Inferior parietal cortex (tissue), 1 donor: ENCODE data around the gene DCAF5.
"Not testable (repeated sequence)": the region's sequence is repeated elsewhere in the genome, so short reads cannot be mapped to it uniquely, and the experiment has no call there.

Experiments used
- DNase-seq: peaks from one replicate; pipeline ENCODE4 v3.0.0-alpha.2; 2016; ENCODE audit errors: extremely low spot score

DCAF5 gene

DNA sequence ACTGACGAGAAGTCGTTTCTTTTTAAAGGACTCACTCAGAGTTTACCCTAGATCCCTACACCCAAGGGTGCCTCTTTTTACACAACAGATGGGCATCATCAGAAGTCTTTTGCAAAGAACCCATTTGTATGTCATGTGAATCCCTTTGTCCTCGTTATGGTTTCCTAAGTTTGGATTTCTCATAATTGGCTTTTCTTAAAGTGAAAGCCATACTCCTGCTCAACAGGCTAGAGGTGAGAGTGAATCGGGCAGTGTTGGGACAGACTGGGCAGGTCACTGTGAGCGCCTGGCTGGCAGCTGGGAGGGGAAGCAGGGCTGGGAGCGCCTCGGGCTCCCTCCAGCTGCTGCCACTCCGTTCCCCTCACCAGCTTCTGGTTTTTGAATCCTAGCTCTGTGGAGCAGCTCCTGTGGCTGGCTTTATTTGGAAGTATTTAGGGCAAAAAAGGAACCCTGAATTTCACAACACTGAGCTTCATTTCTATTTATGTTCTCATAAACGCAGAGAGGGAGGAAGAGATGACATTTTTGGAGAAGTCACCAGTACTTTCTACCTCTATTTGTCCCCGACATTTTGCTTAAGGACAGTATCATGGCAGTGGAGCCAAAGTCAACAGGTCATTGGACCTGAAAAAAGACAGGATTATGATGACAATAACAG, 110.0 kb downstream of the DCAF5 start:
- peak; percentile 38 for DNase-seq

DNA sequence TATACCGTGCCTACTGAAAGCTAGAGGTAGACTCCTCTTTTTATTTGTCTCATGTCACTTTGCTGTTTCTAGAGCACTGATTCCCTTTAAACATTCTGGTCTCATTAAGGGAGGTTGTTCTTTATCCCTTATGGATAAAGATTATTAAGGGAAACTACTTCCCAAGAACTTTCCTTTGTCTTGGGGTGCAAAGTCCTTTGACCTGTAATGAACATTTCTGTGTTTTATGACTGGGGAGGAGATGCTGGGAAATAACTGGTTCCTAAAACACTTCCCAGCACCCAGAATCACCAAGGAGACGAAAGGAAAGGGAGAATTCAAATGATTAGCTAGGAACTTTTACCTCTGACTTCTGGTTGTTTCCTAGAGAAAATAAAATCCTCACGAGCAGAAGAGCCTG, 110.6 kb downstream of the DCAF5 start:
- no peak for DNase-seq

DNA sequence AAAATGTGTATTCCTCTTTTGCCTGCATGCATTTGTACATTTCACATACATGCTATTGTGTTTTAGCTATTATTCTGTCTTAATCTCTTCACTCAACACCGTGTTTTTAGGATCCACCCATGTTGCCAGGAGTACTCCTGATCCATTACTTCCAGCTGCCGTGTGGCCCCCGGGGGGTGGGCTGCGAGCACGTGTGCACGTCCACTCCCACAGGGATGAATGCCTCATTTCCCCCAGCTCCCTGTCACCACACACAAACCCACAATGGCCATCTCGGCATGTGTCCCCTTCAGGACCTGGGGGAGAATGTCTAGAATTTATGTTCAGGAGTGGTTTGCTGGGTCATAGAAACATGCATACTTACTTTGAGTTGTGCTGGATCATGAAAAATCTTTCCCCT, 111.1 kb downstream of the DCAF5 start:
- DNase-seq = no peak

DNA sequence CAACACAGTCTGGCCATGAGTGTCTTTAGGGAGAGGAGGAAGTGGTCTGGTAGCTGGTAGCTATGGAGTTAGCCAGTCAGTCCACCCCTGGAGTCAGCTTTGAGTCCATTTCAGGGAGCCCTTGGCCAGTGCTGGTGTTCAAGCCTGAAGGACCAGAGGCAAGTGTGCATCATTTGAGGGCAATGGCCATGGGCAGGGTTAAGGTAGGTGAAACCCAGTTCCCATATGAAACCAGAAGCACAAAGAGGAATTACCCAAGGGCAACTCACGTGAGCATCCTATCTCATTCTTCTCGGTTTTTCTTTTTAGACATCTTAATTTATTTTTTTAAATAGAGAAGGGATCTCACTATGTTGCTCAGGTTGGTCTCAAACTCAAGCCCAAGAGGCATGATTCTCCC, 112.6 kb downstream of the DCAF5 start:
- DNase-seq = no peak

DNA sequence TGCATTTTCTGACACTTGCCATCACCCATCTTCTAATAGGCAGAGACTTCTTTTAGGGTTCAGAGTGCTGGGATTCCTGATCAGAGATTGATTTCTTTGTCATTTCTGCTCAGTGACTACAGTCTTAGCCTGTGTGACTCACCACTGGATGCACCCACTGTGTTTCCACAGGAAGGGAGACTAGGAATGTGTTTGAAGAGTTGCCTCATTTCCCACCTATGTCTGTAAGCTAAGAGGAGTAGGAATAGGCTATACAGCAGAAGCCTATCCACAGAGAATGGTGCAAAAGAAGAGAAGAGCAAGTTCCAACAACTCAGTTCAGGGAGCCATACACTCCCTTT, 113.7 kb downstream of the DCAF5 start:
- no peak for DNase-seq

DNA sequence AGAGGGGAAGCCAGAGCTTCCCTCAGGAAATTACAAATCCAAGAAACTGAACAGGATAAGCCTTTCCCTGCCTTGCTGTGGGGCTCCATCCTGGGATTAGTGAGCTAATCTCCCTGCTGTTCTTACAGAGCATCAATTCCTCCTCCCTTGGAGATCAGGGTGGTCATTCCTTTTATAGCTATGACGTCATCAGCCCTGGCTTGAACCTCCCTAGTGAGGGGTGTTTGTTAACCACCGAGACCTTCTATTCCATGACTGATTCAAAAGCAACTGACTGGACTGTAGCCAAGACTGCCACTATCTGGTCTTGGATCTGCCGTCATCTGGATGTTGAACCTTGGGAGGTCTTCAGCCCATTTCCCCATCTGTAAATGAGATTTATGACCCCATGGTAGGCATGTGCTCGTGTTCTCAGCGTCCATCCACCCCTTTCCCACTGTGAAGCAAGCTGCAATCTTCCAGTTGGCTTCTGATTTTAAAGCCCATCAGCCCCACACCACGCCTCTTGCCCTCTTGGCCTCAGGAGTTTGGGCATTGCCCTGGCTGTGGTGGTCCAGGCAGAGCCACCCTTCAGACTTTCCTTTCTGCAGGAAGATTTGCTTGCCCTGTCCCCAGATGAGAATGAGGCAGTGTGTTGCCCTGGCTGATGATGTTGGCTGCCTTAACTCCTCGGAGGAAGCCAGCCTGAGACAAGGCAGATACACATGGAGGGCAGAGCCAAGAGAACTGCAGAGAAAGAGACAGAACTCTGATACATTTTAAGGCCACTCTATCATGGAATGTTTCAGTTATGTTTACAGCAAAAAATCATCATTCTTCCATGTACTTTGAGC, 114.2 kb downstream of the DCAF5 start:
- DNase-seq = no peak

DNA sequence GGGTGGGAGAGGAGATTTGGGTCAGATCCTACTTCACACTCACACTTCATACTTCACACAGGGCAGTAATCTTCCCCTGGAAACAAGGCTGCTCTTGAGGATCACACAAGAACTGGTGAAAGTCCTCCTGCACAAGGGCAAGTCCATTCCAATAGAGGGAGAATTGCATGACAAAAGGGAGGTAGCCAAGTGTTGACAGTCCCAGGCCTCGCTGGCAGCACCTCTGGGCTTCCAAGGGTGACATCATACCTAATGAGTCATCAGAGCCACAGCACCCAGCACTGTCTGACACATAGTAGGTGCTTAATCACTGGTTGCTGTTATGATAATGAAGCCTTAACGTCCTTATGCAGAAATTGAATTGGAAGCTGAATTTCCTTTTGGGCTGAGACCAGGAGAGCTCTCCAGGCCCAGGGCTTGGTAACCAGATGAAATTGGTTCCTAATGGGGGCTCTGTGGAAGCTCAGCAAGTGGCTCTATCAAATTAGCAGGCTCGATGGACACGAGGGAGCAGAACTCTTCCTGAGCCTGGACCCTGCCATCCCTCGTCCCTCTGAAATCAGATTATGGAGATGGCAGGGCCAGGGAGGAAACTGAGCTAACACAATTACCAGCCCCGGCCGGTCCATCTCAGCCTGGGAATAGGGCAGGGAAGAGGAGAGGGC, 115.0 kb downstream of the DCAF5 start:
- no peak for DNase-seq

DNA sequence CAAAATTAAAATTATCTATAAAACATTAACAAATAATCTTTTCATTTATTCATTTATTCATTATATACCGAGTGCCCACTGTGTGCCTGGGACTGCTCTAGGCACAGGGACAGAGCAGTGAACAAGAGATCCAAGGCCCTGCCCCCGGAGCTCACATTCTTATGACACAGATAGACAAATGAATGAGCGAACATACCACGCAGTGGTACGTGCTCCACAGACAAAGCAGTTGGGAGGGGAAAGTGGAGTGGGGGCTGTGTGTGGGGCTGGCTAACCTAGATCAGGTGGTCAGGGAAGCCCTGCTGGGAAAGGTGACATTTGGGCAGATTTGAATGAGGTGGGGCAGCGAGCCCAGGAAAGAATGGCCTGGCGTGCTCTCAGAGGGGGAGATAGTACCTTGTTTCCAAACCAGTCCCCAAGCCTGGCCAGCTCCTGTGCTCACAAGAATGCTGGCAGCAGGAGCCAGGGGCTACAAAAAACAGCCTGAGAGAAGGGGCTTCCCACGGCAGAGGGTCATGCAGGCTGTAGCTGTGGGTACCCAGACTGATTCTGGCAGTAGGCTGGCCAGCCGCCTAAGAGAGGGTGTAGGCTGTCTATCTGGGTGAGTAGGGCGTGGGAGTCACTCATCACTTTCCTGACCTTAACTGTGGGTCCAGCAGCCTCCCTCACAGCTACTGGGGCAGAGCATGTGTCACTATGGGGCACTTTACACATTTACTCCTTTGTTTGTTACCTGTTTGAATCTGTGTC, 116.0 kb downstream of the DCAF5 start:
- no peak for DNase-seq

DNA sequence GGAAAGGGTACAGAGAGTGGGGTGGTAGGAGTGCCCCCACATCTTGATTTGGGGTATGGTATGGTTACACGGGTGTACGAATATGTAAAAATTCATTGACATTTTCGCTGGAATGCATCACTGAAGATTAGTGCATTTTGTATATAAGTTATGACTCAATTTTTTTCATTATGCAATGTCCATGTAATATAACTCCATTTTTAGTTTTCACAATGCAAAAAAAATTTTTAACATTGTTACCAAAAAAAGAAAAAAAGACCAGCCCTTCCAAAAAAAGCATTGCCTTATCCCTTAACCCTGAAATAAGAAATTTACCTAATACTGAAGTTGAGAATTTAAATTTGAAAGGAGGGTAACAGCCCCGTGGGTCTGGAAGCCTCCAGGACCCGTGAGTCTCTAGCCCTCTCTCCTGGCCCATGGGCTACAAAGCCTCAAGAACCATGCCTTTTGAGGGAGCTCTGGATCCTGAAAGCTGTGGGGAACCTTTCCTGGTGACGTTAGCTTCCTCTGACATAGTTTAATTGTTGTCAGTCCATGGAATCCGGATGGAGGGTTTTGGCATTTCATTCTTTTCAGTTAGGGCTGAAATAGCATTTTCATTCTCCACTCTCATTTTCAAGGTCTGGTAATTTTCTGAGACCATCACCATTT, 118.2 kb downstream of the DCAF5 start:
- no peak for DNase-seq

DNA sequence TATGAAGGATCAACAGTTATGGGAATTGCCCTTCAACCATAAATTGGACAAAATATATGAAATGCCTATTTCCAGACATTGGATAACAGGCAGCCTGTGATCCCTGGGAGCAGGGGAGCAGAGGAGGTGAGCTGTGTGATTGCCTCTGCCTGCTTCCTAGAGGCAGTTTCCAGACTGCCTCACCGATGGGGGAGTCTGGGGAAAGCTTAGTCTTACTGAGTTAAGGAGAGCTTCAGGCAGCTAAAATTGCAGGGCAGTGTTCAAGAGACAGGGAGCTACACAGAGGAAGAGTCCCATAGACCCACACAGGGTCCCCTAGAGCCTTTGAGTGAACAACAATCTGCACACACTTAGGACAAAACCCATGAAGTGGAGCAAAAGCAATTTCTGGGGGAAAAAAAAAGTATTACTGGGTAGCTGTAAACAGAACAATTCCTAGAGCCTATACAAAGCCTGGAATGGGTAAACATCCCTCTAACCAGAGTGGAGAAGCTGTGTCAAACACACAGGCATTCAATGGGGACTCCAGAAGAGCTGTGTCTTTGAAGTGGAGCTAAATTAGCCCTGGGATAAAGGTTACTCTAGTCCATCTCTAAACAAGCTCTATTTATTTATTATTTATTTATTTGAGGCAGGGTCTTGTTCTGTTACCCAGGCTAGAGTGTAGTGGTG, 125.5 kb downstream of the DCAF5 start:
- DNase-seq = no peak

DNA sequence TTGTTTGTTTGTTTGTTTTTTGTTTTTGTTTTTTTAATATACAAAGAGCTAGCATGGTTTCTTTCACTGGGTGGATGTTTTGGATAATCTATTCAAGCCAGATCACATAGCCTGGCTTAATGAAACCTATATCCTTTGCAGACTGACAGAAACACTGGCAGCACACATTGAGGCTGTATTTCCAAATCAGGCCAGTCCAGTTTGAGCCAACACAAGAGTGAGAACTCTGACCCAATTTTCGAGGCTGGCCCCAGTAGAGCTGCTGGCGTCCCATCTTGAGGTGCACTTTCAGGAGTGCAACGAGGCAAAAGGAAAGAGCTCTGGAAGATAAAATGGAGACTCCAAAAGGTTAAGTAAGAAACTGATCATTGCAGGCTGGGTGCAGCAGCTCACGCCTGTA, 129.9 kb downstream of the DCAF5 start:
- DNase-seq = no peak

DNA sequence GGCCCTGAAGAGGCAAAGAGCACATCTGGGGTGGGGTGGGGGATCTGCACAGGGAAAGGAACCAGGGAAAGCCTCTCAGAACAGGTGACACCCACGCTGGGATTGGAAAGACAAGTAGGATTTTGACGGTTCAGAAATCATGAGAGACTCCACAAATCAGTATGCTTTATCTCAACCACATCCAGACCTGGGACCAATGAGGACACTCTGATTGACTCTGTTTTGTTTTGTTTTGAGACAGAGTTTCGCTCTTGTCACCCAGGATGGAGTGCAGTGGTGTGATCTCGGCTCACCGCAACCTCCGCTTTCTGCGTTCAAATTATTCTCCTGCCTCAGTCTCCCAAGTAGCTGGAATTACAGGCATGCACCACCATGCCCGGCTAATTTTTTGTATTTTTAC, 130.8 kb downstream of the DCAF5 start:
- DNase-seq = not testable (repeated sequence)

DNA sequence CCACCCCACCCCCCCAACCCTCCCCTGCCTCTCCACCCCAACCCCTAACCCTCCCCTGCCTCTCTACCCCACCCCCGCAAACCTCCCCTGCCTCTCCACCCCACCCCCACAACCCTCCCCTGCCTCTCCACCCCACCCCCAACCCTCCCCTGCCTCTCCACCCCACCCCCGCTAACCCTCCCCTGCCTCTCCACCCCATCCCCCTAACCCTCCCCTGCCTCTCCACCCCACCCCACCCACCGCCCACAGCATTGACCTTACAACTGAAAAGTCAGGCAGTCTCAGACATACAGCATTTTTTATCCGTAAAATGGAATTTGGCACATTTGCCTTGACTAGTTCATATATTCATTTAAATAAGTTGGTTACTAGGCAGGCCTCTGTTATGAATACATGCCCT, 135.2 kb downstream of the DCAF5 start:
- DNase-seq = no peak

DNA sequence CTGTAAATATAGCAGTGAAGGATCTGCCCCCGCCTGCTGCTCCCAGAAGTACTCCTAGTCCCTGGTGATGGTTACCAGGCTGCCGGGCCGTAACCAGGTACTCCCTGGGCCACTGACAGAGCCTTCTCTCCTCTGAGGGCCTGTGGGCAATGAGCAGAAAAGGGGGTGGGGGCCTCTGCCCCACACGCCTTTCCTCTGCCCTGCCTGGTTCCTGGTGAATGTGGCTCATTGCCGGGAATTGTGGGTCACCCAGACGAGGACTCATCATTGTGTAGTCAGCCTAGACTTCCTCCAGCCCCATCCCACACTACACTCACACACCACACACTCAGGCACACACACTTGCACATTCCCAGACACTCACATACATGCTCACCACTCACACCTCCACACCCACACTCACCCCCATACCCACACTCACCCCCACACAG, 138.1 kb downstream of the DCAF5 start:
- DNase-seq = no peak

DNA sequence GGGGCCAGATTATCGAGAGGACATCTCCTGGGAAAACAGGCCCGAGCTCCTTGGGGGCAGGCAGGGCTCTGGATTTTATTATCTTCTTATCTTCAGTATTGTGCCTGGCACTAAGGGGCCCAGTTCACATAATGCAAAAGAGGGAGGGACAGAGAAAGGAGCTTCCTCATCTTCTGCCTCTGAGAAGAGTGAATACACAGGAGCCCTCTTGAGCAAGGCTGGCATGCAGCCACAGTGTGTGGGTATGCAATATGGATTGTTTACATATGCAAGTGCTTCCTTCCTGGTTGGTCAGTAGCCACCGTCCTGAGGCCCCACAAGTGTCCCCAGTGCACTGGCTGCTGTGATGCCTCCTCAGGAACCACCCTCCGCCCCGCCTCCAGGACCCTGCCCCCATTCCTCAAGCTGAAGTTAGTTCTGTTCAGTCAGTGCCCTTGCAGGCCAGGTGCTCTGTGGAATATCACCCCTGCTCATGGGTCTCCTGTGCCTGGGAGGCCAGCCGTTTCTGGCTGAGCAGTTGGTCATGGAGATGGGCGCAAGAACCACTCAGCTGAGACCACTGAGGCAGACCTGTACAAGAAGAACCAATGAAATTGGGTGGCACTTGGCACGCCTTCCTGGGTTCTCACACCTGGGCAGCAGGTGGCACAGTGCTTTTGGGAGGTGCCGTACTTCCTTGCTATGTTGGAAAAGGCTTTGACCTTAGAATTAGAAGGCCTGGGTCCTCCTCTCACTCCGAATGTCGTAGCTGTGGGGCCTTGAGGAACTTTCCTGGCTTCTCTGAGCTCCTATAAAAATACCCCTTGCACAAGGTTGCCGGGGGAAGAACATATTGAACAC, 138.8 kb downstream of the DCAF5 start:
- DNase-seq = peak; percentile 32

DNA sequence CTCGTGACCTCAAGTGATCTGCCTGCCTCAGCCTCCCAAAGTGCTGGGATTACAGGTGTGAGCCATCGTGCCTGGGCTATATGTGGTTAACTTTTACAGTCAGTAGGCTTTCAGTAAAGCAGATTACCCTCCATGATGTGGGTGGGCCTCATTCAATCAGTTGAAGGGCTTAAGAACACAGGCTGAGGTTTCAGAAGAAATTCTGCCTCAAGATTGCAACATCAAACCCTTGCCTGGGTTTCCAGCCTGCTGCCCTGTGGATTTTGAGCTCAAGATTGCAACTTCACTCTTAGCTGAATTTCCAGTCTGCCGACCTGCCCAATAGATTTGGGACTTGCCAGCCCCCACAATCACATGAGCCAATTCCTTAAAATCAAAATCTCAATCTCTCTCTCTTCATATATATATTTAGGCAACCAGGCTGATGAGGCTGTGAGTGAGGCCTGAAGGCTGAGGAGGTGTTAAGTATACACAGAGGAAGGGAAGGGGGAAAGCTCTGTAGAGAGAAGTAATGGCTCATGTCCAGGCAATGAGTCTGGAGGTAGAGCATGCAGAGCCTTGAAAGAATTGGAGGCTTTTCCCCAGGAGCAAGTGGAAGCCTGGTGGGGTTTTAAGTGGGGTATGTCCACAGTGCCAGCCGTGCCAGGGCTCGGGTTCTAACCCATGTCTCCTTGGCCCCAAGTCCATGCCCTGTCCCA, 140.5 kb downstream of the DCAF5 start:
- DNase-seq = peak; percentile 11

DNA sequence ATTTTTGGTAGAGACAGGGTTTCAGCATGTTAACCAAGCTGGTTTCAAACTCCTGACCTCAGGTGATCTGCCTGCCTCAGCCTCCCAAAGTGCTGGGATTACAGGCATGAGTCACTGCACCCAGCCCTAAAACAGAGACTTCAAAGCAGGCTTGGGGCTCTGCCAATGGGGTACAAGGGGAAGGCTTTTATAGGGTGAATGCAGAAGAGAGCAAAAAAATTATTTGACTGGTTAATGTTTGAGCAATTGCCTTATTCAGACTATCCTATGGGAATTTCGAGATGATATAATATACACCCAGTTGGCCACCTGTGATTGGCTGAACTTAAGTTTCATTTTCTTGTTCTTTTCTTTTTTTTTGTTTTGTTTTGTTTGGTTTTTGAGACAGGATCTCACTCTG, 142.3 kb downstream of the DCAF5 start:
- no peak for DNase-seq

DNA sequence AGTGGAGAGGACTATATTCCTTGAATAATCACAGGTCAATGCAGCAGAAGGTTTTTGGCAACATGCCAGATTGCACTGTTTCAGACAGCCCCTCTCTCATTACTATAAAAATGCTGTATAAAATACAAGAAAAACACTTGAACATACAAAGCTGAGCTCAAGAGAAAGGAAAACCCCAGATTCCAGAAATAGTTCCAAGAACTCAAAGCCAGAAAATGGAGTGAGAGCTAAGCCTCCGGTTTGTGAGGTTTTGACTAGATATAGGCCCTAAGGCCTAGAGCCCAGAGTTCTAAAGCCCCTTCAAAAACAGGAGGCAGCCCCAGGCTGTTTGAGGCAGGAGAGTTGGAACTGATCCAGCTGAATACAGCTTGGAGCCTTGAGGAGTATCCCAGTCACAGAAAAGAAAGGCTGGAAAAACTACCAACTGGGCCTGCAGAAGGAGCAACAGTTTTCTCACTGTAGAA, 144.5 kb downstream of the DCAF5 start:
- no peak for DNase-seq

DNA sequence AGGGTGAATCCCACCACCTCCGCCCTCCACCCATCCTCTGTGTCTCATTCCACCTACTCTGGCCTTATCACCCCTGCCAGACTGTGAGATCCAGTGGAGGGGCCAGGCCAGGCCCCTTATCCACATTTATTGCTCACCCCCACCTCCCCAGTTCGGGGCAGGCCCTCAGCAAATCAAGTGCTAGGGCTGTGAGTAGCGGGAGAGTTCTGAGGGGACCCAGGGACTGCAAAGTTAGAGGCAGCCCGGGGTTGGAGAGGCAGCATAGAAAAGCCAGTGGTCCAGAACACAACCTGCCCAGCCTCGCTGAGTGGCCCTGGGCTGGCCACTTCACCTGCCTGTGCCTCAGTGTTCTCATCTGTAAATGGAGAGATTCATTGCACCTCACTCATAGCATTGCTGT, 146.6 kb downstream of the DCAF5 start:
- no peak for DNase-seq
